Hematopoietic multipotent progenitor cell (in vitro differentiated cells): ENCODE results near the gene RASSF3. TPM values are rescaled to one million over a fixed set of nuclear protein-coding genes. Genes with fewer than 3 reads are reported as not detected.

ENCODE experiments used
- DNase-seq, 3 donors: peaks; one replicate each; pipeline ENCODE4 v3.0.0-alpha.2; 2011 to 2015; ENCODE audit warnings: low read depth in 2 of 3, low spot score in 2 of 3
- total RNA-seq: library from RNA; depleted of rRNA; stranded (reverse); fragments of >200 nt; gene quantifications from one replicate; pipeline ENCODE4 v1.2.3, GENCODE V29; 2012

The RASSF3 gene
- total RNA-seq, 1 donor = 12.9 TPM

- DNase-seq = no peak
Measured at GRCh38 chr12:64667793-64668192, 57.5 kb downstream of the RASSF3 start.

- DNase-seq = peak; percentile 40 to 62 (median 53)
Measured at GRCh38 chr12:64669270-64669842, 59.1 kb downstream of the RASSF3 start.

DNA sequence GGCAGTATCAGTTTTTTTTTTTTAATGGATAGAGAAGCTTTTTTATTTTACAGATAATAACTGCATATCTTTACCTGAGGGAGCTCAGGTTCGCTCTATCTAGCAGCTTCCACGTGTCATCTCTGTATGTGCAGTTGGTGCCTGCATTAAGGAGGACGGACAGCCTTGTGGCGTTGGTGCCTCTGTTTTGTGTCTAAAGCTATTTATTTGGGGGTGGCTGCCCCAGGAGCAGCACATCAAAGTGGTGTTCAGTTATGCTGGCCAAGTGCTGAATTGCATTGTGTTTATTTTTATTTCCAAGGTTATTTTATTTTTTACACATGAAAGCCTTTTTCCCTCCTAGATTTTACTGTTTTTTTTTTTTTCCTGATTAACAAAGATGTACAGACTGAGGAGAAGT is 59.7 kb downstream of the RASSF3 start:
- DNase-seq = no peak

DNA sequence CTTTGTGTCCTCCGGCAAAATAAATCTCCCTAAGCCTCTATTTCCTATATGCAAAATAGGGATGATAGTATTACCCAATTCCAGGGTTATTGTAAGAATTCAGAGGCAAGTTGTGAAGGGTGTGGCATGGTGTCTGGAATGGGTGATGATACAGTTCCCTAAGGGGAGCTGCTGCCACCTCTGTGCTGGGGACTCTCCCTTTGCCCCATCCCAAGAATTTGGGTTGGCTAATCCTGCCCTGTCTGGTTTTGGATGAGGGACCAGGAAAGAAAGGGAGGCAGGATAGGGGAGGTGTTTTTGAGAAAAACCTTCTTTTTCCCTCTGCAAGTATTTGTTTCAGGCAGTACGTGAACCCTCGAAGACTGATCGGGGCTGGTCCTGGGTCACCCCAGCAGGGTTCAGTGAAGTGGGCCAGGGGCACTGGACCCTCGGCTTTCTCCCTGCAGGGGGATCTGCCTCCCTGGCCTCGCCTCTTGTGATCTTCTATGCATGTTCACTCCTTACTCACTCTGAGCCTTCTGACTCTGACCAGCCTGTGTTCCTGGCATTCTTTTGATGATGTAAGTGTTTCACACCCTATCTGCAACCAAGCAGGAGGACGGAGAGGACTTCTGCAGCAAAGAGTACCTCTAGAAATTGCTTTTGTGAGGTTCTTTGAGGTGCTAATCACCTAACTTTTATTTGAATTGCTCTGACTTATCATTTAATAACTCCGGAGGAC is 60.8 kb downstream of the RASSF3 start:
- DNase-seq = no peak

DNA sequence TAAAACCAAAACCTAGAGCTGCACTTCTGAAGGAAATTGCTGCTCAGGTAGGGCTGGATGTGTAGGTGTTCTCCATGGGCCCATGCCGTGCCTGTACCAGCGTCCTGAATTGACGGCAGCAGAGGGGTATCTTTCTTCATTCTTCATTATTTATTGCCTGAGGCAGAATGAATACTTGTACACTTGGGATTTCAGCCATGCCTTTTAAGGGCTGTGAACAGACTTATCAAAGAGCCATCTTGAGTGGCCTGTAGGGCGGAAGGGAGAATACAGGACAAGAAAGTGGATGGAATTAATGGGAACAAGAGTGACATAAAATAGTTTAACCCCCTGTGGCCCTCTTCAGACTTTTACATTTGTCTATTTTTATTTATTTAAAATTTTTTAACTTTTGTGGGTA is 61.4 kb downstream of the RASSF3 start:
- DNase-seq = no peak

DNA sequence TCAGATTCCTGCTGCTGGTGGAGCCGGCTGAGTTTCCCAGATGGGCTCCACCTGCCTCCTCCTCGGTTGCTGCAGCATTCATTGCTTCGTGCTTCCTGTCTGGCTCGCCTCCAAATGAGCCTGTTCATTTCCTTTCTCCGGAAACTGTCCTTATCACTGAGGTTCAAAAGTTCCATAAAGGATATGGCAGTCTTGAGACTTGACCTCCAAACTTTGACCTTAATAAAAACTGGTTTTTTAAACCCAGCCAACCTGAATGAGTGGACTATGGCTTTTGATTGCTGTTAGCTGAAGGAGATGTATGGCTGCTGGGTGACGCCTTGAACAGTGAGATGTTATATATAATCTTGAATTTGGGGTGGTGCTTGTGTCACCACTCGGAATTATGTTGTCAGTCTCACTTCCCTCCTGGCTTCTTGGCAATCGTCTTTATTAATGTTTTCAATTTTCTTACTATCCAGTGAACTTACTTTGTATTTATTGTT is 62.7 kb downstream of the RASSF3 start:
- no peak for DNase-seq

DNA sequence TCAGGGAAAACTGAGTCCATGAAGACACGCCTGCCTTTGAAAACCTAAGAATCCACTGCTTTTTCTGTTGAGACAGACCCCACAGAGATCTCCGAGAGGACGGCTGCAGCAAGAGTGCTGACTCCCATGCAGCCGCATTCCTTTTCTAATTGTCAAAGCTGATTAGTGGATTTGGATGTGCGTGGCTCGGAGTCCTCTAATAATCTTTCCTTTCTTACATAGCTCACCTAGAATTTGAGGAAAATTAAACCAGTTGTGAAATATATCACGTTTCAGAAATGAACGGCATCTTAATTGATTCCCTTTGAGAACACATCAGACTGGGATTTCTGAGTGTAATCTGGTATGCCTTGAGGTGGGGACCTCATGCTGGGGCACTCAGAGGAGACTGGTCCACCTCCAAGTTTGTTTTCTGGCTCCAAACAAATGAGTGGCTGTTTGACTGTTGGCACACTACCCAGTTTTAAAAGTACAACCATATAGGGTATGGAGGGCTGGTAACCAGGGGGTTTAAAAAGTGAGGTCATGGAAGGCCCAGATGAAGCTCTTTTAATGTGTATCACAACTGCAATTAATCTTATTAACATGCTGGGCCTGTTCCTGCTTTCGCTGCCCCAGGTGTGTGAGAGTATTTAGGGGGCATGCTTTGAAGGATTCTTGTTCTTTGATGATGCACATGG is 63.3 kb downstream of the RASSF3 start:
- no peak for DNase-seq

GRCh38 chr12:64674367-64674922 is 64.2 kb downstream of the RASSF3 start:
- no peak for DNase-seq

DNA sequence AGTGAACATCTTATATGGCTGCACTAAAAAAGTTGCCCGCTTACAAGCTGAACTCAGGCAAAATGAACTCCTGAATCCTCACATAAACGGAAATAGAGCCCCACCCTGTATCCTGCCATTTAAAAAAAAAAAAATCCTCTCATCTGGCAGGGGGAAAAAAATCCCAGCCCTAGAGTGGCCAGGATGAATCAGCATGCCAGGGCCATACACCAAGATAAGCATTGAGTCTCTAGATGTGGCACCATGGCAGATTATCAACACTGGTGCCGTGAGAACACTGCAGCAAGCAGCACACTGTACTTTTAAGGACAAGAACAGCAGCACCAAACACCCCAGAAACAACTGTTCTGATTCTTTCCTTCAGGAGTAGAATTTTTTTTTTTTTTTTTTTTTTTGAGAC is 65.5 kb downstream of the RASSF3 start:
- no peak for DNase-seq

DNA sequence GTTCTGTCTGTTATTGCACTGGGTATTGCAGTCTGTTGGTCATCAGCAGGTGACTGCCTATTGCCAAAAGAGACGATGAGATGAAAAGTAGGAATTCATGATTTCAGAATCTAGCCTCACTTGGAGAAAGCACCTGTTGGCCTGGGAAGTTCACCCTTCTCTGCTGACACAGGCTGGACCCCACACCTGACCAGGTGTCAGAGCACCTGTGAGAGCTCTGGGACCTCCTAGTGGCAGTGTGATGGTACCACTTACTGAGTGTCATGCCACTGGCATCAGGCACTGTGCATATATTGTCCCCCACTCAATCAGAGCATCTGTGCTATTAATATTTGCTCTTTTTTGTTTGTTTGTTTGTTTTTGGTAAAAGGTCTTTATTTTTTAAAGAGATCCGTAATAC is 68.0 kb downstream of the RASSF3 start:
- no peak for DNase-seq

DNA sequence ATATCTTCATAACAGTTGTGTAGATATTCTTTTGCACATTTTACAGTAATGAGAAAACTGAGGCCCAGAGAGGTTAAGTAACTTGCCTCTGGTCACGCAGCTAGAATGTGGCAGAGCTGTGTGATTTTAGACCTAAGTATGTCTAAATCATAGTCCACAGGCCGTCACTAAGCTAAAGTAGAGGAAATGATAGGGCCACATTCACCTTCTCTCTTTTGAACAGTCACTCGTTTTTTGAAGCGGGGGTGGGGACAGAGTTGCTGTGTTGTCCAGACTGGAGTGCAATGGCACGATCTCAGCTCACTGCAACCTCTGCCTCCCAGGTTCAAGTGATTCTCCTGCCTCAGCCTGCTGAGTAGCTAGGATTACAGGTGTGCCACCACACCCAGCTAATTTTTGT is 68.5 kb downstream of the RASSF3 start:
- no peak for DNase-seq

- DNase-seq = peak in 1 of 3 donors; percentile 50
Measured at GRCh38 chr12:64679487-64680001, 69.2 kb downstream of the RASSF3 start.

- DNase-seq = no peak
Measured at GRCh38 chr12:64680235-64680634, 69.9 kb downstream of the RASSF3 start.

- DNase-seq = no peak
Measured at GRCh38 chr12:64681200-64682052, 71.1 kb downstream of the RASSF3 start.

DNA sequence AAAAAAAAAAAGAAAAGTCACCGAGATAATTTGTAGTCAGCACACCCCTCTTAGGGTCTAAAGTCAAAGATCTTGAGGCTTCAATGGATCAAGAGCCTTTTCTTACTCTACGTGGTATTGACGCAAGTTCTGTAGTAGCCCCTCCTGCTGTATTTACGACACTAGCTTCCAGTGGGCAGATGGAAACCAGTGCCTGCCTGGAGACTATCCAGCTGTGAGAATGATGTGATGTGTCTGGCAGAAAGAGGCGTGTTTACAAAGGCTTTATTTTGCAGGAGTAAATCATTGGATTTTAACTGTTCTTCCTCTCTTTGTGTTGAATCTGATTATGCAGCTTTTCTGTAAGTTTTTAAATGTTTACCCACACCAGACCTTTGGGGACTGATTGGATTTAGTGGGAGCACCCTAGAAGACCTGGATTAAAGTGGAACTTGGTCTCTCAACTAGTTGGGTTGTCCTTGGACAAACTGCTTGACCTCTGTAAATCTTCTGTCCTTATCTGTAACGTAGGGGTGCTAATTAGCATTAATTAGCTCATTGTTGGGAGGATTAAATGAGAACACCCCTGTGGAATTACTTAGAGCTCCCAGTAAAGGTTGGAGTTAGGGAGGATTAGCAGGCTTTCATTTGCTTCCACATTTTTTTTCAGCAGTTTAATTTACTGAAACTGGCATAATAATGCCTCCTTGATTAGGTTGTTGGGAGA is 72.4 kb downstream of the RASSF3 start:
- no peak for DNase-seq

DNA sequence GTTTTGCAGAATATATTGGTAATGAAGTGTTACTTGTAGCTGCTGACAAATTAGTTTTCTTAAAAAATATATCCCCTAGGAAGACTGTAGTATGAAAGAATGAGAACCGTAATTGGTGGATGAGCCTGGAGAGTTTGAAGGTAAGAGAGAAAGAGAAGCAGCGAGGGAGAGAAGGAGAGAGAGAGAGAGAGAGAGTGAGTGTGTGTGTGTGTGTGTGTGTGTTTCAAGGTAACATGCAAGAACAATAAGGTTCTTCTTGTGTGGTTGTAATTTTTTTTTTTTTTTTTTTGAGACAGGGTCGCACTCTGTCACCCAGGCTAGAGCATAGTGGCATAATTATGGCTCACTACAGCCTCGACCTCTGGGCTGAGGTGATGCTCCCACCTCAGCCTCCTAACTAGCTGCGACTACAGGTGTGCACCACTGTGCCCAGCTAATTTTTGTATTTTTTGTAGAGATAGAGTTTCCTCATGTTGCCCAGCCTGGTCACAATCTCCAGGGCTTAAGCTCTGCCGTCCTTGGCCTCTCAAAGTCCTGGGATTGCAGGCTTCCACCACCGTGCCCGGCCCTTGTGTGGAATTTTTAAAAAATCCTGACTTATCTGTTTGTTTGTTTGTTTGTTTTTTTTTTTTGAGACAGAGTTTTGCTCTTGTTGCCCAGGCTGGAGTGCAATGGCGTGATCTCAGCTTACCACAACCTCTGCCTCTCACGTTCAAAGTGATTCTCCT is 73.7 kb downstream of the RASSF3 start:
- DNase-seq = no peak

GRCh38 chr12:64685050-64685449 is 74.8 kb downstream of the RASSF3 start:
- DNase-seq = no peak

GRCh38 chr12:64685605-64686004 is 75.3 kb downstream of the RASSF3 start:
- no peak for DNase-seq

DNA sequence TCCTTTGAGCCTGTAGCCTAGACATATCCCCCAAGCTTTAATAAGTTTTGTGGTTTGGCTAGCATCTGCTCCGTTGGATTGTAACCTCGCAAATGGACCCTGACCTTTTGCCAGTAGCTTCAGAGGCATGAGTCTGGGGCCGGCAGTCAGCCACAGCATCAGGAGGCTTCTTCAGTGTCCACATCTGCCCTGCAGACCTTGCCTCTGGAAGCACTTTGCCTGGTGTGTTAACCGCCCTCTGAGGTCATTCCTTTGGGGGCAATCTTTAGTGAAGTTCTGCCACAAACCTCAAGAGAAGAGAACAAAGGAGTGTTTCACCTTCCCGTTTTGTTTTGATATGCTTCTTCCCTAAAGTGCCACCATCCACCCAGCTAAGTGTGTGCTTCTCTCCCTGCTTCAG is 77.5 kb downstream of the RASSF3 start:
- no peak for DNase-seq
